GM21825 (cell line): ENCODE results near the gene KIF16B.

Experiments
- ATAC-seq: cut with Tn5 transposase; IDR thresholded peaks from one replicate; pipeline ENCODE4 v1.9.1; 2021; ENCODE audit warnings: mild to moderate bottlenecking, moderate library complexity; ENCODE audit not compliant: unreplicated experiment

KIF16B gene

DNA sequence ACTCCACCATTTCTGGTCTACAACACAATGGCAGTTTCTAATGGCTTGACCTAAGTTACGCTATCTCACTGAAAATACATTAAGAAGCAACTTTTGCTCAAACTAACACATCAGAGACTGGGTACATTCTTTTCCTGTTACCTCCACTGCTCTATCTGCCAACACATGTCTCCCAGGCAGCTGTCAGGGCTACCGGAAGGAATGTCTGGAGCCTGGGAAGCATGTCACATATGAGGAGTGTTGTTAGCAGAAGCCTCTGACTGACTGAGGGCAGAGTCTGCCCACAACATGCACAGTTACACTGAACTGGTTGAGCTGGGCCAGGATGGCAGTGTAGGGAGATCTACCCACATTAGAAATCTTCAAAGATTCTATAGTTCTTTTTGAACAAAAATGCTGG, 264.5 kb downstream of the KIF16B start:
- ATAC-seq = no peak

- no peak for ATAC-seq
These were observed 270.4 kb downstream of the KIF16B start for GRCh38 chr20:16302818-16303217.

DNA sequence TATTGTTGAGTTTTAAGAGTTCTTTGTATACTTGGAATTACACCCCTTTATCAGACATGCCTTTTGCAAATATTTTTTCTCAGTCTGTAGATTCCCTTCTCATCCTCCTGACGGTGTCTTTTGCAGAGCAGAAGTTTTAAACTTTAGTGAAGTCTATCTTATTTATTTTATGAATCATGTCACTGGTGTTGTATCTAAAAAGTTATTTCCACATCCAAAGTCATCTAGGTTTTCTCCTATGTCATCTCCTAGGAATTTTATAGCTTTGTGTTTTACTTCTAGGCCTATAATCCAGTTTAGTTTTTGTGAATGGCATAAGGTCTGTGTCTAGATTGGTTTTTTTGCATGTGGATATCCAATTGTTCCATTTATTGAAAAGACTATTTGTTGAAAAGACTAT, 271.3 kb downstream of the KIF16B start:
- ATAC-seq = no peak

- no peak for ATAC-seq
These were observed 273.4 kb downstream of the KIF16B start for GRCh38 chr20:16299897-16300296.

DNA sequence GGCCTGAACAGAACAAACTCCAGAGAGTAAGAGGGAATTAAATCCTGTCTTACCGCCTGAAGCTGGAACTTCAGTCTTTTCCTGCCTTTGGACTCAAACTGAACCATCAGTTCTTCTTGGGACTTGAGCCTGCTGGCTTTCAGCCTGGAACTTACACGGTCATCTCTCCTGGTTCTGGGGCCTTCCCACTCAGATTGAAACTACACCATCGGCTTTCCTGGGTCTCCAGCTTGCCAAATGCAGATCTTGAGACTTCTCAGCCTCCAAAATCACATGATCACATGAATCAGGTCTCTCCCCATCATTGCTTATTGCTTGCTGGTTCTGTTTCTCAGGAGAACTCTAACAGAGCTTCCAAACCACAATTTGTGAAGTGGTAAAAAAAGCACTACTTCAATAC, 276.3 kb downstream of the KIF16B start:
- ATAC-seq = no peak

DNA sequence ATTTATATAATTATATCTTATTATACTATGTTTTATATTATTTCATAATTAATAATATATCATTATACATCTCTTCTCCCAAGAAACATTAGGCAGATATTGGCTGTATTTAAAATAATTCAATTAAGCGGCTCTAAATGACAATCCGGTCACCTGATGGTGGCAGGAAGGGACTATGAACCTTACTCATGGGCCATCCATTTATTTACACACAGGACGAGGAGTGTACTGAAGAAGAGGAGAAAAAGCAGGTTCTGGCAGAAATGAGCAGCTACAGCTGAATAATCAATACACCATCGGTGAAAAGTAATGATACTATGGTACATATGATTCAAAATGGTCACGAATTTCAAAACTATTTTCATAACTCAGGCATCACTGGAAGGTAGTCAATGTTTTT, 277.7 kb downstream of the KIF16B start:
- no peak for ATAC-seq

- ATAC-seq = no peak
These were observed 279.7 kb downstream of the KIF16B start for GRCh38 chr20:16293590-16293989.

DNA sequence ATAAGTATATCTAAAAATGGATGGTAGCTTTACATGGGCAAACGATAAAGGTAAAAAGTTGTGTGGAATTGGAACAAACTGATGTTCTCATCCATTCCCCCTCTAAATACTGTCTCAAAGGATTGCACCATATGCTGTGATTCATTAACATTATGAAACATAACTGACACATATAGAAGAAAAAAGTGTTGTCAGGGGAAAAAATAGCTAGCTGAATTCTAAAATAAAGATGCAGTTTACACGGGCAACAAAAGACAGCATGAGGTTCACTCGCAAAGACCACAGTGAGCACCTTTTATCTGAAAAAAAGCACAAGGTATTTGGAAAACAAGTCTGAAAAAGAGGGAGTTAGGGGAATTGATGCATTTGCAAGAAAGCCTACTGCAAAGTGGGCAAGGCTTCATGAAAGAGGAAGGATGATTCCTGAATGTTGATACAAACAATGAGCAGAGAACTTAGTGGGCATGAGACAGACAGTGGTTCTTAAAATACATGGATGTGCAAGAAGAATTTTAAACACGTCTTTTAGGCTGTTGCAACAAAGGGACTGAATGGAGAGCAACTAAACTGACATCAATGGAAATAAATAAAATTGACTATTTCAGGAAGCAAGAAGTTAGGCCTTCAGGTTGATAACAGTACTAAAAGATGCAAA, 280.9 kb downstream of the KIF16B start:
- no peak for ATAC-seq

GRCh38 chr20:16290358-16290757, 282.9 kb downstream of the KIF16B start:
- no peak for ATAC-seq

- ATAC-seq = no peak
These were observed 285.5 kb downstream of the KIF16B start for GRCh38 chr20:16287776-16288175.

- ATAC-seq = no peak
These were observed 286.6 kb downstream of the KIF16B start for GRCh38 chr20:16286601-16287000.

GRCh38 chr20:16284385-16285100, 288.7 kb downstream of the KIF16B start:
- no peak for ATAC-seq

DNA sequence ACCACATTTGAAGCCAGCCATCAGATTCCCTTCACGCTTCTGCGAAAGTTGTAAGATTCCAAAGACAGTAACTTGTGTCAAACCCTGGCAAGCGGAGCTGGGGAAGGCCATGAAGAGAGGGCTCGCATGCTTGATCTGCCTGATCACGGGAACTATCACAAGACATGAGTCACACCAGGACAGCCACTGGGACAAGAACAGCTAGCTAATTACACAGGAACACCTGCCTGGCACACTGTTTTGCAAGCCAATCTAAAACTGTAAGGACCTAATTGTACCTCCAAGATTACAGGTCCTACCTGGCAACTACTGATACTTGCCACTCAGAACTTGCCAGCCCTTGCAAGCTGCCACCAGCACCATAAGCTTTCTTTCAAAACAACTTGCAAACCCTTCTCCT, 289.3 kb downstream of the KIF16B start:
- ATAC-seq = no peak

GRCh38 chr20:16283307-16283706, 289.9 kb downstream of the KIF16B start:
- no peak for ATAC-seq

DNA sequence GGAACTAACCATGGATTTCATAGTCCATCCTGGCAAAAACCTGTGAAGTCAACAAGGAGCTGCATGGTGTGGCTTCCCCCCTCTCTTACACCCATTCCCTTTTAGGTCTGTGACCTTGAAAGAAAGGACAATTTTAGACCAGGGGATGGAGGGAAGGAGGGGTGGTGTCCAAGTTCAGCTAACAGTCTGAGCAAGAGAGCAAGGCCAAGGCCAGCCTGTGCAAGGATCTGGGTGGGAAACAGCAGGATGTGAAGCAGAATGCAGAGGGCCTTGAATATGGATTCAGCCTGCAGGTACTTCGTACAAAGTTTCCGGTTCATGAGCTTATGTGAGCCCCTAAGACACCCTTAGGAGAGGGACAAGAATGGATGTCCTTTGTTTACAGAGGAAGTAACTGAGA, 293.0 kb downstream of the KIF16B start:
- ATAC-seq = no peak

GRCh38 chr20:16279320-16279719, 293.9 kb downstream of the KIF16B start:
- no peak for ATAC-seq

GRCh38 chr20:16273812-16274555, 299.3 kb downstream of the KIF16B start:
- ATAC-seq = no peak

DNA sequence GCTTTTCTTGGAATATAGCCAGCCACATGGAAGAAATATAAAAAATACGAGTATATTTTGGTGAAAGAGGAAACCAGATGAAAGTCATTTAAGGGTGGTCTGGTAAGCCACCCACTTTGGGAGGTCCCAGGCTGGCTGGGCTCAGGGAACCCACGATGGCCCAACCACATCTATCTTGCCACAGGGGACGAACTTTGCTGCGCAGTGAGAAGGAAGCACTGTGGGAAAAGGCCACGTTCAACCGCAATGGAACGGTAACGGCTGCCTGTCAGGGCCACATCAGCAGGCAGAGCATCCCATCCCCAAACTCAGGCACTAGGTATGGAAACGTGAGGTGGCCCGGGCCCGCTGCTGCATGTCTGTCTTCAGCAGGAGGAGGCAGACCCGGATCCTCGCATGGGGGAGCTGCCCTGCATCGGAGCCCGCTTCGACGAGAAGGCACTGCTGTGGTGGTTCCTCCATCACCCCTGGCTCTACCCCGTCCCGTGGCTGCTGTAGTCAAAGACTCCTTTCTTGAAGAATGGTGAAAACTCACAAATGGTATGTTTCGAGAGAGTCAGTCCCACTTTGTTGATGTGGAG, 300.4 kb downstream of the KIF16B start:
- ATAC-seq = no peak

- no peak for ATAC-seq
These were observed 301.8 kb downstream of the KIF16B start for GRCh38 chr20:16271450-16271849.

DNA sequence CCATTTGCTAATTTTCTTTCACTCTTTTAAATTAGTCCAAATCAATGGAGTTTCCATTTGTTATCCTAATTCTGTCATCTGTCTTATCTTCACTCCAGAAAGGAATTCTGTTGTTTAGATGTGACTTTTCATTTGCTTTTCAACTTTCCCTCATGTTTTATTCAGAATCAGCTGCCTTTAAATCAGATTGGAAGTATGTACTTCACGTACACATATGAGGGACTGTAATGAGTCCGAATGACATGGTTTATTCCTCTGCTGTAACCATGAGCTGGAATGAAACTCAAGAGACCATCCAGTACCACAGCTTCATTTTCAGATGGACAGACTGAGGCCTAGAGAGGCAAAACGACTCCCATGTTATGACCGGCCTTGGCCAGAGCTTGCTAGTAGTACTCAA, 302.3 kb downstream of the KIF16B start:
- ATAC-seq = no peak

- no peak for ATAC-seq
These were observed 302.8 kb downstream of the KIF16B start for GRCh38 chr20:16270314-16270931.
